Activated T-cell treated with anti-CD3 and anti-CD28 coated beads, Interleukin-2, amount 50 U/mL, for 72 hours (primary cell): ENCODE results near the gene RNF186. TPM values are rescaled to one million over a fixed set of nuclear protein-coding genes. Genes with fewer than 3 reads are reported as not detected.

Source experiments
- ATAC-seq, 2 donors: fragments of 150-1000 bp; cut with Tn5 transposase; replicated peaks in 1 of 2; 2 replicates each; pipeline ENCODE4 v1.10.0; 2021; ENCODE audit warnings: moderate library complexity in 2 of 2, mild to moderate bottlenecking in 1 of 2
- DNase-seq, 2 donors: peaks; one replicate each; pipeline ENCODE4 v3.0.0; 2021 to 2022; ENCODE audit warnings: mixed read lengths in 1 of 2
- H3K27ac Mint-ChIP-seq: one replicate; pipeline ENCODE4 v1.8.0; 2022; ENCODE audit warnings: mild to moderate bottlenecking, moderate library complexity, mixed read lengths
- H3K27me3 Mint-ChIP-seq: one replicate; pipeline ENCODE4 v1.8.0; 2022; ENCODE audit warnings: low read depth, mixed read lengths
- H3K36me3 Mint-ChIP-seq, 2 donors: one replicate each; pipeline ENCODE4 v1.8.0; 2022; ENCODE audit warnings: mixed read lengths in 2 of 2, mild to moderate bottlenecking in 1 of 2; ENCODE audit not compliant: insufficient read depth in 2 of 2
- H3K4me1 Mint-ChIP-seq: one replicate; pipeline ENCODE4 v1.8.0; 2022; ENCODE audit warnings: low read depth, mixed read lengths
- H3K4me3 Mint-ChIP-seq, 2 donors: one replicate each; pipeline ENCODE4 v1.8.0; 2022; ENCODE audit warnings: mild to moderate bottlenecking in 2 of 2, mixed read lengths in 2 of 2, moderate library complexity in 2 of 2
- H3K9me3 Mint-ChIP-seq, 2 donors: one replicate each; pipeline ENCODE4 v1.8.0; 2022; ENCODE audit warnings: mixed read lengths in 2 of 2
- total RNA-seq, 2 donors: library from RNA; stranded (reverse); gene quantifications; one replicate each; pipeline ENCODE4 v1.2.3, GENCODE V29; 2022

The RNF186 gene
- total RNA-seq, 2 donors from 2014 or later = not detected

DNA sequence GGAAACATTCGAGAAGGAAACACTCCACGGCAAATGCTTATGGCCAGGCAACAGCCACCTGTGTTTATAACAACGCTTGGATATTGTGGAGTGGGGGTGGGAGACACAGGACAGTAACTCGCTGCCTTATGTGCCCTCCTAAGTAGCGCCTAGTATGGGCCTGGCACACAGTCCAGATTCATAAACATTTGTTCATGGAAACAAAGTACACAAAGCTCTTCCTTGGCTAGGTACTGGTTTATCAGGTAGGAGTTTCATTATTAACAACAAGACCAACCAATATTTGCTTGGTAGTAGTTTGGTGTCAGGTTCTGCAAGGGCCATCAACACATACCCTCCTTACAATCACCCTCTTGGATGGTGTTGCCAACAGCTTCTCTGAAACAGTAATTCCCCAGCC, 38.8 kb downstream of the RNF186 start:
- no peak for ATAC-seq
- no peak for DNase-seq
- no peak overlapping the region for H3K4me3 Mint-ChIP-seq
- H3K4me1 Mint-ChIP-seq = no peaks in the 10 kb centered on the region
- no peak overlapping the region for H3K27ac Mint-ChIP-seq
- no peaks in the 10 kb centered on the region for H3K9me3 Mint-ChIP-seq
- no peaks in the 10 kb centered on the region for H3K27me3 Mint-ChIP-seq
- H3K36me3 Mint-ChIP-seq = peaks cover 0 to 8% of the 10 kb centered on the region in 2 donors

- Mint-ChIP-seq H3K4me3 (no peak overlapping the region), H3K9me3 (no peaks in the 10 kb centered on the region), H3K27ac (no peak overlapping the region), H3K27me3 (no peaks in the 10 kb centered on the region), H3K36me3 (peaks cover 0 to 7% of the 10 kb centered on the region in 2 donors), H3K4me1 (no peaks in the 10 kb centered on the region)
- ATAC-seq (no peak), DNase-seq (no peak)
Observed at GRCh38 chr1:19775831-19776230, 39.3 kb downstream of the RNF186 start.

DNA sequence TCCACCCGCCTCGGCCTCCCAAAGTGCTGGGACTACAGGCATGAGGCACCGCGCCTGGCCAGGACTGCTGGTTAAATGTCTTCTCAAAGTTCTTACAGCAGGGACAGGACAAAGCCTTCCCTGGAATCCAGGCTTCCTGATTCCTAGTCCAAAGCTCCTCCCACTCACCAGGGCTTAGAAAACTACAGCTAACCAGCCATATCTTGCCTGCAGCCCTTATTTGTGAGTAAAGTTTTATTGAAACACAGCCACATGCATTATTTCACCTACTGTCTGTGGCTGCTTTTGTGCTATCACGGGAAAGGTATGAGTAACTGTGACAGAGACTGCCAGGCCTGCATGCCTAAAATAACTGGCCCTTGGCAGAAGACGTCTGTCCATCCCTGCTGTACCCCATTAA, 39.8 kb downstream of the RNF186 start:
- Mint-ChIP-seq H3K36me3 (peaks cover 0 to 6% of the 10 kb centered on the region in 2 donors), H3K27ac (no peak overlapping the region), H3K4me3 (no peak overlapping the region), H3K9me3 (no peaks in the 10 kb centered on the region), H3K4me1 (no peaks in the 10 kb centered on the region), H3K27me3 (no peaks in the 10 kb centered on the region)
- DNase-seq (no peak), ATAC-seq (no peak)

DNA sequence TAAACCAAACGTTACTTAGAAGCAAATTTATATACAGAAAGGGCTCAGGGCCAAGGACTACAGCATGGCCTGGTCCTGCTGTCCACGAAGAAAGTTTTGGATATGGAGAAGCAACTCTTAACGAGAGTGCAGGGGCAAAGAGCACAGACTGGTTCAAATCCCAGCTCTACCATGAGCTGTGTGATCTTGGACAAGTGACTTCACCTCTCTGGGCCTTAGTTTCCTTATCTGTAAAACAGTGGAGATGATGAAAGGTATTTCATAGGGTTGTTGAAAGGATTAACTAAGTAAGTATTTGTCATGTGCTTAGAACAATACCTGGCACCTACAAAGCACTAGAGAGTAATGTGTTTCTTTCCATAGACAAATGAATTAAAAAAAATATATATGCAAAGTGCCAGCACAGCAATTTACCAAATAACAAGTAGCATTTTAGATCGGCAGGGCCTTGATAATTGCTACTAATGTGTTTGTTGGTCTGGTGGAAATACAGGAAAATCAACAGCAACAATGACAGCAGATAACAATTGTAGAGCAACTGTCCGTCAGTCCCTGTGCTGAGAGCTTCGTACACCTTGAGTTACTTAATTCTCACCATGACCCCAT, 40.8 kb downstream of the RNF186 start:
- ATAC-seq (no peak), DNase-seq (no peak)
- Mint-ChIP-seq H3K4me1 (no peaks in the 10 kb centered on the region), H3K4me3 (no peak overlapping the region), H3K27ac (no peak overlapping the region), H3K36me3 (peaks cover 0 to 3% of the 10 kb centered on the region in 2 donors), H3K27me3 (no peaks in the 10 kb centered on the region), H3K9me3 (no peaks in the 10 kb centered on the region)

DNA sequence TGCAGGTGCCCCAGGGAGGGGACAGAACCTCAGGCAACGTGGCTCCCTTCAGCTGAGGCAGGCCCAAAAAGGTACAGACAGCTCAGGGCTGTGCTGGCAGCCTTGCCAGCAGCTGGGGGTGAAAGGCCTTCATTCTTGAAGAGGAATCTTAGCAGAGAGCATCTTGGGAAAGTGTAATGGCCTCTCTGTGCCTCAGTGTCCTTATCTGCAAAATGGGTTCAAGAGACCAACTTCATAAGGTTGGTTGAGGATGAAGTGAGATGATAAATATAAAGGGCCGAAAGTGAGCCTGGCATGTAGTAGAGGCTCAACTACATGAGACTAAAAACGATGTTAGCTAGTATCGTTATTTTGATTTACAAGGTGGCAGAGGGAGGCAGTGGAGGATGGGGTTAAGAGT, 41.6 kb downstream of the RNF186 start:
- ATAC-seq (no peak), DNase-seq (no peak)
- Mint-ChIP-seq H3K36me3 (no peaks in the 10 kb centered on the region), H3K4me1 (no peaks in the 10 kb centered on the region), H3K27ac (no peak overlapping the region), H3K4me3 (no peak overlapping the region), H3K27me3 (no peaks in the 10 kb centered on the region), H3K9me3 (no peaks in the 10 kb centered on the region)

- H3K27me3 Mint-ChIP-seq = no peaks in the 10 kb centered on the region
- H3K4me1 Mint-ChIP-seq = no peaks in the 10 kb centered on the region
- no peak overlapping the region for H3K4me3 Mint-ChIP-seq
- no peaks in the 10 kb centered on the region for H3K36me3 Mint-ChIP-seq
- H3K27ac Mint-ChIP-seq = no peak overlapping the region
- no peak for ATAC-seq
- no peak for DNase-seq
- no peaks in the 10 kb centered on the region for H3K9me3 Mint-ChIP-seq
Observed at GRCh38 chr1:19772053-19772452, 43.0 kb downstream of the RNF186 start.

DNA sequence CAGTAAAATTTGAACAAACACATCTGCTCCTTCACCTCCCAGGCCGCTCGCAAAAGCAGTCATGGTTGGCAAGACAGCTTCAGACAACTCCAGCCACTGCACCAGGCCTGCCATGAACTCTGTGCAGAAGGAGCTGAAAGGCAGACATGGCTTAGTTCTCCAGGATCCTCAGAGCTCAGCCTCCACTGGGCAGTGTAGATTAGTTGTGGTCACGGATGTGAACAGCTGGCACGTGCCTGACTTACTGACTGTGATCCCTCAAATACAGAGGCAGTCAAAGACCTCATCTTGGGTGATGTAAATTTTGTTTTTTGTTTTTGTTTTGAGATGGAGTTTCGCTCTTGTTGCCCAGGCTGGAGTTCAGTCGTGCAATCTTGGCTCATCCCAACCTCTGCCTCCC, 43.7 kb downstream of the RNF186 start:
- no peaks in the 10 kb centered on the region for H3K36me3 Mint-ChIP-seq
- H3K4me3 Mint-ChIP-seq = no peak overlapping the region
- peaks cover 2% of the 10 kb centered on the region for H3K4me1 Mint-ChIP-seq
- H3K27me3 Mint-ChIP-seq = no peaks in the 10 kb centered on the region
- no peaks in the 10 kb centered on the region for H3K9me3 Mint-ChIP-seq
- no peak overlapping the region for H3K27ac Mint-ChIP-seq
- ATAC-seq = no peak
- no peak for DNase-seq

GRCh38 chr1:19770436-19771190, 44.5 kb downstream of the RNF186 start:
- Mint-ChIP-seq H3K4me1 (peaks cover 9% of the 10 kb centered on the region), H3K9me3 (no peaks in the 10 kb centered on the region), H3K36me3 (no peaks in the 10 kb centered on the region), H3K4me3 (no peak overlapping the region), H3K27me3 (no peaks in the 10 kb centered on the region), H3K27ac (no peak overlapping the region)
- DNase-seq (no peak), ATAC-seq (no peak)

DNA sequence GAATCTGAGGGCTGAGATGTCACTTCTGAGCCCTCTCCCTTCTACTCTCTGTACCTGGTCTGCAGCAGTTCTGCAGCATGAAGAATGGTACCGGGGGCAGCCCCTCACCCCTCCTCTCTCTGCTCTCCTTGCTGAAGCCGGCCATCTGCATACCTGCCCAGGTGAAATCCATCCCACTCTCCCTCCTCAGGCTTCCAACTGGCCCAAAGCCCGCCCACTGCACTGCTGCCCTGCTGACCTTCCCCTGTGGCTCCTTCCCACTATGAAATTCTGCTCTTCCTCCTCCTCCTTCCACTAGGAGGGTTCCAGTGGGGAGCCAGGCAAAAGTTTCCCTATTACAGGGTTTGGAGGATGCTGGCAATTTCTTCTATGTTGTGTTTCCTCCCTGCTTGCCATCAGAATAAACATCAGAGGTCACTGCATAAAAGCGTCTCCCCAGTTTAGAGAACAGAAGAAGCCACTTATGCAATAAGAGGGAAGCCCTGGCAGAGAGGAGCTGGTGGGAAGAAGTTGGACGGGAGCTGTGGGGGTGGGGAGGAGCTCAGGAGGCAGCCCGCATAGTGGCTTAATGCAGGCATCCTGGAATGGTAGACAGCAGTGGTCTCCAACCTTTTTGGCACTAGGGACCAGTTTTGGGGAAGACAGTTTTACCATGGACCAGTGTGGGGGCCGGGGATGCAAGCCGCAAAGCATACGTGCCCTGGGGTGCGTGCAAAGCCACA, 45.7 kb downstream of the RNF186 start:
- DNase-seq = no peak
- H3K27ac Mint-ChIP-seq = no peak overlapping the region
- peaks cover 18% of the 10 kb centered on the region for H3K4me1 Mint-ChIP-seq
- no peak for ATAC-seq
- no peaks in the 10 kb centered on the region for H3K36me3 Mint-ChIP-seq
- no peak overlapping the region for H3K4me3 Mint-ChIP-seq
- H3K9me3 Mint-ChIP-seq = no peaks in the 10 kb centered on the region
- H3K27me3 Mint-ChIP-seq = no peaks in the 10 kb centered on the region

- no peak overlapping the region for H3K27ac Mint-ChIP-seq
- no peaks in the 10 kb centered on the region for H3K27me3 Mint-ChIP-seq
- DNase-seq (no peak), ATAC-seq (no peak)
- no peaks in the 10 kb centered on the region for H3K36me3 Mint-ChIP-seq
- no peaks in the 10 kb centered on the region for H3K9me3 Mint-ChIP-seq
- H3K4me3 Mint-ChIP-seq = no peak overlapping the region
- peaks cover 18% of the 10 kb centered on the region for H3K4me1 Mint-ChIP-seq
Observed at GRCh38 chr1:19768353-19769210, 46.5 kb downstream of the RNF186 start.

DNA sequence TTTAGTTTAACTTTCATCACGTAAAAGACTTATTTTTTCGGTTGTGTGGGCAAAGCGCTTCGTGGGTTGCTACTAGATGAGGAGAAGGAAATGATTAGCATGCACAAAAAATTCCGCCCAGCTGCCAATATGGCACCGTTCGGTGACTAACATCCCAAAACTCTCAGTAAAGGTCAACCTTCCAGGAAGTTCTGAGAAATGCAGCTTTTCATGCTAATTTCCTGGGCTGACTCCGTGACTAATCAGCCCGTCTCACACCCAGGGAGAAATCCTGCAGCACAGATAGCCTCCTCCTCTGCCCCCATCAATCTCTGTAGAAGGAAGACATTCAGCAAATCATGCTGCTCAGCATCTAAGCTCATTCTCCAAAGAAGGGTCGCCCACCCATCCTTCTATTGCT, 49.5 kb downstream of the RNF186 start:
- H3K27ac Mint-ChIP-seq = no peak overlapping the region
- no peaks in the 10 kb centered on the region for H3K36me3 Mint-ChIP-seq
- no peaks in the 10 kb centered on the region for H3K9me3 Mint-ChIP-seq
- DNase-seq (peak; percentile 35), ATAC-seq (peak; percentile 68 to 82)
- H3K4me1 Mint-ChIP-seq = peaks cover 18% of the 10 kb centered on the region
- no peaks in the 10 kb centered on the region for H3K27me3 Mint-ChIP-seq
- peak overlapping the region in 1 of 2 donors; percentile 50 for H3K4me3 Mint-ChIP-seq

GRCh38 chr1:19764848-19765247, 50.2 kb downstream of the RNF186 start:
- Mint-ChIP-seq H3K9me3 (no peaks in the 10 kb centered on the region), H3K27ac (no peak overlapping the region), H3K36me3 (no peaks in the 10 kb centered on the region), H3K4me3 (peak overlapping the region; percentile 50 to 59), H3K27me3 (no peaks in the 10 kb centered on the region), H3K4me1 (peaks cover 18% of the 10 kb centered on the region)
- peak; percentile 11 to 12 for DNase-seq
- peak; percentile 70 to 74 for ATAC-seq
